CD14-positive monocyte (primary cell): ENCODE measurements around the gene PFKL. TPM values are rescaled to one million over a fixed set of nuclear protein-coding genes. Genes with fewer than 3 reads are reported as not detected.

ENCODE experiments used
- DNase-seq, 3 donors: peaks; one replicate each; pipeline ENCODE4 v3.0.0-alpha.2; 2011 to 2022
- H2AFZ ChIP-seq: 2 replicates; pipeline ENCODE4 v1.6.0; 2012; ENCODE audit warnings: mild to moderate bottlenecking, low read depth, low read length, inconsistent platforms; ENCODE audit not compliant: insufficient read depth, poor library complexity, severe bottlenecking
- H3K27ac ChIP-seq, 2 donors: 1 replicate in 1 of 2; 2 replicates in 1 of 2; pipeline ENCODE4 v1.5.1; 2012 to 2013; ENCODE audit warnings: low read length in 2 of 2, control low read depth in 1 of 2, inconsistent platforms in 1 of 2, low read depth in 1 of 2, mild to moderate bottlenecking in 1 of 2
- H3K27me3 ChIP-seq, 2 donors: one replicate each; pipeline versions ENCODE4 v1.6.0 to v1.6.1; 2011 to 2013; ENCODE audit warnings: low read length in 2 of 2; ENCODE audit not compliant: control insufficient read depth in 2 of 2, insufficient read depth in 2 of 2
- H3K36me3 ChIP-seq, 2 donors: replicated peaks in 1 of 2; 1 replicate in 1 of 2; 2 replicates in 1 of 2; pipeline versions ENCODE4 v1.5.1 to v1.6.1; 2012 to 2013; ENCODE audit warnings: low read length in 2 of 2, control low read depth in 1 of 2, inconsistent platforms in 1 of 2, mild to moderate bottlenecking in 1 of 2; ENCODE audit not compliant: insufficient read depth in 2 of 2, control insufficient read depth in 1 of 2
- H3K4me1 ChIP-seq, 2 donors: 1 replicate in 1 of 2; 2 replicates in 1 of 2; pipeline versions ENCODE4 v1.5.1 to v1.6.1; 2012 to 2013; ENCODE audit warnings: low read length in 2 of 2, control low read depth in 1 of 2, inconsistent platforms in 1 of 2, mild to moderate bottlenecking in 1 of 2, moderate library complexity in 1 of 2; ENCODE audit not compliant: insufficient read depth in 2 of 2, control insufficient read depth in 1 of 2
- H3K4me2 ChIP-seq: replicated peaks from 2 replicates; pipeline ENCODE3; 2012; ENCODE audit warnings: low read length, moderate library complexity, mild to moderate bottlenecking; ENCODE audit not compliant: poor library complexity, severe bottlenecking; ENCODE audit errors: extremely low read depth
- H3K4me3 ChIP-seq, 3 experiments: fragments of 200-600 bp in 1 of 3; sonication (generic) in 1 of 3; replicated peaks in 1 of 3; 1 replicate in 2 of 3; 2 replicates in 1 of 3; pipeline ENCODE4 v1.5.1; 2011 to 2013; ENCODE audit warnings: low read length in 3 of 3, mild to moderate bottlenecking in 3 of 3, control low read depth in 2 of 3, low read depth in 2 of 3, inconsistent platforms in 1 of 3, moderate library complexity in 1 of 3
- H3K79me2 ChIP-seq: 2 replicates; pipeline ENCODE4 v1.6.0; 2012; ENCODE audit warnings: mild to moderate bottlenecking, control low read depth, inconsistent platforms, low read length, moderate library complexity; ENCODE audit not compliant: insufficient read depth
- H3K9ac ChIP-seq: 2 replicates; pipeline ENCODE4 v1.6.0; 2017; ENCODE audit warnings: low read length, mild to moderate bottlenecking; ENCODE audit not compliant: insufficient read depth, poor library complexity, severe bottlenecking
- H3K9me3 ChIP-seq, 2 donors: replicated peaks in 1 of 2; 1 replicate in 1 of 2; 2 replicates in 1 of 2; pipeline versions ENCODE4 v1.5.1 to v1.6.1; 2012 to 2013; ENCODE audit warnings: low read length in 2 of 2, control low read depth in 1 of 2; ENCODE audit not compliant: control insufficient read depth in 1 of 2, insufficient read depth in 1 of 2
- H4K20me1 ChIP-seq: 2 replicates; pipeline ENCODE4 v1.6.0; 2012; ENCODE audit warnings: mild to moderate bottlenecking, low read length, control low read depth, moderate library complexity; ENCODE audit not compliant: insufficient read depth
- H3K27ac Mint-ChIP-seq, 7 donors: one replicate each; pipeline ENCODE4 v1.8.0; 2020; ENCODE audit warnings: mild to moderate bottlenecking in 7 of 7, mixed read lengths in 7 of 7, moderate library complexity in 6 of 7, inconsistent platforms in 2 of 7
- H3K27me3 Mint-ChIP-seq, 3 donors: one replicate each; pipeline ENCODE4 v1.8.0; 2021 to 2022; ENCODE audit warnings: low read depth in 3 of 3, mild to moderate bottlenecking in 3 of 3, mixed read lengths in 3 of 3, moderate library complexity in 3 of 3, inconsistent platforms in 1 of 3
- H3K36me3 Mint-ChIP-seq, 2 donors: one replicate each; pipeline ENCODE4 v1.8.0; 2020; ENCODE audit warnings: mixed read lengths in 2 of 2, inconsistent platforms in 1 of 2, mild to moderate bottlenecking in 1 of 2
- H3K4me1 Mint-ChIP-seq: one replicate; pipeline ENCODE4 v1.8.0; 2020; ENCODE audit warnings: mild to moderate bottlenecking, mixed read lengths
- H3K4me3 Mint-ChIP-seq, 2 donors: one replicate each; pipeline ENCODE4 v1.8.0; 2020; ENCODE audit warnings: mild to moderate bottlenecking in 2 of 2, mixed read lengths in 2 of 2, moderate library complexity in 1 of 2
- H3K9me3 Mint-ChIP-seq, 7 donors: one replicate each; pipeline ENCODE4 v1.8.0; 2020 to 2022; ENCODE audit warnings: mixed read lengths in 7 of 7, mild to moderate bottlenecking in 6 of 7, moderate library complexity in 6 of 7, inconsistent platforms in 2 of 7
- WGBS: methylation state at CpG from one replicate; pipeline ENCODE4 v1.1.5; 2013; ENCODE audit warnings: missing lambda C conversion rate; ENCODE audit not compliant: insufficient coverage; 5-methylcytosine and 5-hydroxymethylcytosine counted together
- intact Hi-C, 2 donors: fragments of 100-400 bp; cut with micrococcal nuclease; formaldehyde crosslinking; loops; one replicate each; pipeline versions ENCODE4 v1.15.0 to v1.15.1; 2023
- polyA plus RNA-seq, 3 donors: library from polyadenylated mRNA; depleted of rRNA in 1 of 3; unstranded in 2 of 3; stranded (reverse) in 1 of 3; fragments of 300-500 nt in 2 of 3; fragments of >200 nt in 1 of 3; fragmentation: Illumina TruSeq in 2 of 3; gene quantifications; 1 replicate in 2 of 3; 2 replicates in 1 of 3; pipeline ENCODE4 v1.2.3, GENCODE V29; 2012 to 2021
- TF ChIP-seq, protein P1 (sequence below): fragments of 200-600 bp; IDR thresholded peaks from one replicate; pipeline ENCODE4 v1.8.0; 2022; ENCODE audit warnings: antibody characterized with exemption, mild to moderate bottlenecking

PFKL gene
- polyA plus RNA-seq, 3 donors = 105 to 133 (median 113) TPM

DNA sequence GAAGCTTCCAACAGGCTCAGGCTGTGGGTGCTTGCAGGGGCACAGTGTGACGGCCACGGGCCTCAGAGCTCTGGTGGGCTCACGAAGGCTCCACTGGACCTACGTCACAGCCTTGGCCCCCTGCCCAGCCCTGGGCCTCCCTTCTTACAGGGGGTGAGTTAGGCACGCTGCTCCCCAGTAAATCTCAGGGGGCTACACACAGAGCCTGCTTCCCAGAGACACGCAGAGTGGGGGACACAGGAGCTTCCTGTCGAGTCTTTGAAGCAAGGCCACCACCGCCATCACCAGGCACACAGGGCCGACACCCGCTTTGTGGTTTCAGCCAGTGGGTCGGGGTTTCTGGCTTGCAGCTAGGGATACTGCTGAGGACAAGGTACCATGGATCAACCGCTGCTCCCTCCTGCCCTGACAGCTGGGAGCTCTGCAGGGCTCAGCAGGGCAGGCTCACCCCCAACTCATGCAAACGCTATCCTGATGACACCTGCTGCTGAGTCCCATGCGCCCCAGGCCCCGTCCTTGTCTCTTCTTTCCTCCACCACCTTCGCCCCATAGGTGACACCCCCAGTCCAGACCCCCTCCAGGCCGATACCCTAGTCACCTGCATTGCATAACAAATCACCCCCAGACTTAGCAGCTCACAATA lies 44.8 kb downstream of the PFKL start:
- H3K9me3 ChIP-seq = no peaks in the 10 kb centered on the region
- no peaks in the 10 kb centered on the region for H3K79me2 ChIP-seq
- H3K27ac Mint-ChIP-seq = no peak overlapping the region
- H3K4me3 Mint-ChIP-seq = peak overlapping the region in 1 of 2 donors; percentile 49
- no peak overlapping the region for H3K4me3 ChIP-seq
- H3K4me1 Mint-ChIP-seq = peaks cover 21% of the 10 kb centered on the region
- no peaks in the 10 kb centered on the region for H3K36me3 ChIP-seq
- peaks cover 10 to 12% of the 10 kb centered on the region in 2 donors for H3K4me1 ChIP-seq
- no peak overlapping the region for H3K9ac ChIP-seq
- peaks cover 38 to 48% (median 44%) of the 10 kb centered on the region in 3 donors for H3K27me3 Mint-ChIP-seq
- no peak overlapping the region for H3K27ac ChIP-seq
- 72% methylated on average over 15 of the region's 17 CpGs for WGBS
- TF ChIP-seq, protein P1, sequence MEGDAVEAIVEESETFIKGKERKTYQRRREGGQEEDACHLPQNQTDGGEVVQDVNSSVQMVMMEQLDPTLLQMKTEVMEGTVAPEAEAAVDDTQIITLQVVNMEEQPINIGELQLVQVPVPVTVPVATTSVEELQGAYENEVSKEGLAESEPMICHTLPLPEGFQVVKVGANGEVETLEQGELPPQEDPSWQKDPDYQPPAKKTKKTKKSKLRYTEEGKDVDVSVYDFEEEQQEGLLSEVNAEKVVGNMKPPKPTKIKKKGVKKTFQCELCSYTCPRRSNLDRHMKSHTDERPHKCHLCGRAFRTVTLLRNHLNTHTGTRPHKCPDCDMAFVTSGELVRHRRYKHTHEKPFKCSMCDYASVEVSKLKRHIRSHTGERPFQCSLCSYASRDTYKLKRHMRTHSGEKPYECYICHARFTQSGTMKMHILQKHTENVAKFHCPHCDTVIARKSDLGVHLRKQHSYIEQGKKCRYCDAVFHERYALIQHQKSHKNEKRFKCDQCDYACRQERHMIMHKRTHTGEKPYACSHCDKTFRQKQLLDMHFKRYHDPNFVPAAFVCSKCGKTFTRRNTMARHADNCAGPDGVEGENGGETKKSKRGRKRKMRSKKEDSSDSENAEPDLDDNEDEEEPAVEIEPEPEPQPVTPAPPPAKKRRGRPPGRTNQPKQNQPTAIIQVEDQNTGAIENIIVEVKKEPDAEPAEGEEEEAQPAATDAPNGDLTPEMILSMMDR = no peak
- peaks cover 0 to 1% (median 0%) of the 10 kb centered on the region in 7 donors for H3K9me3 Mint-ChIP-seq
- no peaks in the 10 kb centered on the region for H4K20me1 ChIP-seq
- peaks cover 4 to 35% of the 10 kb centered on the region in 2 donors for H3K27me3 ChIP-seq
- DNase-seq = no peak
- H3K4me2 ChIP-seq = no peak overlapping the region
- intact Hi-C loops = no loop called here
- peaks cover 0 to 2% of the 10 kb centered on the region in 2 donors for H3K36me3 Mint-ChIP-seq
- no peak overlapping the region for H2AFZ ChIP-seq

DNA sequence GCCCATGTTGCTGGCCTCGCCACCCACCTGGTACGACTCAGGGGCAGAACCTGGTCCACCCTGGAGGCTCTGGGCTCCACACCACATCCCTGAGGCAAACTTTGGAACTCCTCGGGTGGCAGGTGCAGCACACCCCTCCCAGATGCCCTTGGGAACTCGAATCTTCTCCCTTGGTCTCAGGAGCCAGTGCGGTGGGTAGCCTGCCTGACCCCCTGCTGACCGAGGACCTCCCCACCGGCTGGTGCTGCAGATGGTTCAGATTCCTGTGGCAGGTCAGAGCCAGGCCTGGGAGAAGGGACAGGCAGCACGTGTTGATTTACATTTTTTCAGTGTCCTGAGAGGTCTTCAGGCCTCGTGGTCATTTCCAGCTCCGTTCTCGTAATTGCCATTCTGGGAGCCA lies 45.6 kb downstream of the PFKL start:
- peaks cover 0 to 2% of the 10 kb centered on the region in 2 donors for H3K36me3 Mint-ChIP-seq
- H3K27me3 ChIP-seq = peaks cover 4 to 37% of the 10 kb centered on the region in 2 donors
- no peaks in the 10 kb centered on the region for H3K36me3 ChIP-seq
- H3K79me2 ChIP-seq = no peaks in the 10 kb centered on the region
- 84% methylated on average over 11 of the region's 11 CpGs for WGBS
- peak overlapping the region in 1 of 7 donors; percentile 68 for H3K27ac Mint-ChIP-seq
- H3K4me1 Mint-ChIP-seq = peaks cover 15% of the 10 kb centered on the region
- no peak for DNase-seq
- H3K4me2 ChIP-seq = no peak overlapping the region
- no peaks in the 10 kb centered on the region for H3K9me3 ChIP-seq
- TF ChIP-seq, protein P1 = no peak
- H3K9me3 Mint-ChIP-seq = peaks cover 0 to 3% (median 0%) of the 10 kb centered on the region in 7 donors
- H3K4me1 ChIP-seq = peaks cover 7 to 12% of the 10 kb centered on the region in 2 donors
- H3K9ac ChIP-seq = no peak overlapping the region
- H3K27ac ChIP-seq = no peak overlapping the region
- intact Hi-C loops = no loop called here
- peak overlapping the region in 1 of 2 donors; percentile 49 for H3K4me3 Mint-ChIP-seq
- no peaks in the 10 kb centered on the region for H4K20me1 ChIP-seq
- H3K27me3 Mint-ChIP-seq = peaks cover 41 to 56% (median 47%) of the 10 kb centered on the region in 3 donors
- no peak overlapping the region for H3K4me3 ChIP-seq
- no peak overlapping the region for H2AFZ ChIP-seq
